22Rv1 (cell line): ENCODE data around the gene FGF1.

Experiments used
- CTCF ChIP-seq: fragments of 450-650 bp; IDR thresholded peaks from 2 replicates; pipeline ENCODE4 v1.5.1; 2017; ENCODE audit warnings: mild to moderate bottlenecking
- ZFX ChIP-seq: fragments of 450-650 bp; IDR thresholded peaks from 2 replicates; pipeline ENCODE4 v1.6.1; 2017; ENCODE audit warnings: antibody characterized with exemption, borderline replicate concordance

GRCh38 chr5:142552107-142552506 is 133.8 kb downstream of the FGF1 start:
- no peak for TF ChIP-seq CTCF
- no peak for TF ChIP-seq ZFX
